Suprapubic skin (tissue), 4 donors: ENCODE results near the gene XYLT1. TPM values are rescaled to one million over a fixed set of nuclear protein-coding genes. Genes with fewer than 3 reads are reported as not detected.

Source experiments
- DNase-seq, 2 donors: peaks; one replicate each; pipeline ENCODE4 v3.0.0-alpha.2; 2019; ENCODE audit warnings: low spot score in 2 of 2
- H3K27ac ChIP-seq: fragments of 200-600 bp; sonication (generic); one replicate; pipeline ENCODE4 v1.5.1; 2019
- H3K27me3 ChIP-seq: fragments of 200-600 bp; sonication (generic); one replicate; pipeline ENCODE4 v1.5.1; 2019
- H3K36me3 ChIP-seq: fragments of 200-600 bp; sonication (generic); one replicate; pipeline ENCODE4 v1.5.1; 2019
- H3K4me1 ChIP-seq: fragments of 200-600 bp; sonication (generic); one replicate; pipeline ENCODE4 v1.5.1; 2019
- H3K4me3 ChIP-seq: fragments of 200-600 bp; sonication (generic); one replicate; pipeline ENCODE4 v1.5.1; 2019; ENCODE audit warnings: mild to moderate bottlenecking
- H3K9me3 ChIP-seq: fragments of 200-600 bp; sonication (generic); one replicate; pipeline ENCODE4 v1.5.1; 2019
- CTCF ChIP-seq, 2 donors: fragments of 200-600 bp in 1 of 2; fragments of 450-650 bp in 1 of 2; sonication (generic) in 1 of 2; IDR thresholded peaks; one replicate each; pipeline ENCODE4 v1.5.1; 2016 to 2019; ENCODE audit warnings: antibody characterized with exemption in 2 of 2, mild to moderate bottlenecking in 1 of 2, moderate library complexity in 1 of 2
- EP300 ChIP-seq: sonication (generic); formaldehyde crosslinking; IDR thresholded peaks from one replicate; pipeline ENCODE4 v1.6.1; 2017; ENCODE audit warnings: antibody characterized with exemption
- POLR2A ChIP-seq, 2 donors: fragments of 450-650 bp; IDR thresholded peaks; one replicate each; pipeline ENCODE4 v1.6.1; 2017; ENCODE audit warnings: antibody characterized with exemption in 2 of 2, mild to moderate bottlenecking in 2 of 2, moderate library complexity in 2 of 2
- POLR2AphosphoS5 ChIP-seq, 3 donors: sonication (generic); formaldehyde crosslinking; IDR thresholded peaks; one replicate each; pipeline ENCODE4 v1.6.1; 2017; ENCODE audit warnings: antibody characterized with exemption in 3 of 3
- WGBS: methylation state at CpG from one replicate; pipeline ENCODE4 v1.1.5; 2018; 5-methylcytosine and 5-hydroxymethylcytosine counted together
- total RNA-seq, 4 donors: library from RNA; depleted of rRNA; stranded (reverse); fragments of >200 nt; gene quantifications; one replicate each; pipeline ENCODE4 v1.1.0, GENCODE V29; 2016

The XYLT1 gene
- total RNA-seq, 4 donors from 2014 or later: 23.5 to 30.6 (median 25.7) TPM

- Histone ChIP-seq H3K4me1 (no peaks in the 10 kb centered on the region), H3K27me3 (no peaks in the 10 kb centered on the region), H3K27ac (no peak overlapping the region), H3K9me3 (no peaks in the 10 kb centered on the region), H3K4me3 (no peak overlapping the region), H3K36me3 (no peaks in the 10 kb centered on the region)
- 80% methylated on average over 6 of the region's 6 CpGs for WGBS
- TF ChIP-seq CTCF (IDR thresholded peaks at IDR 0.05) (no peak), POLR2AphosphoS5 (IDR thresholded peaks at IDR 0.05) (no peak), POLR2A (IDR thresholded peaks at IDR 0.05) (no peak), EP300 (no peak)
- no peak for DNase-seq
Measured at GRCh38 chr16:17282247-17282646, 188.5 kb downstream of the XYLT1 start.

- 88% methylated on average over 7 of the region's 7 CpGs for WGBS
- DNase-seq: no peak
- TF ChIP-seq POLR2AphosphoS5 (IDR thresholded peaks at IDR 0.05) (no peak), CTCF (IDR thresholded peaks at IDR 0.05) (no peak), EP300 (no peak), POLR2A (IDR thresholded peaks at IDR 0.05) (no peak)
- Histone ChIP-seq H3K27me3 (no peaks in the 10 kb centered on the region), H3K4me1 (no peaks in the 10 kb centered on the region), H3K4me3 (no peak overlapping the region), H3K9me3 (no peaks in the 10 kb centered on the region), H3K27ac (no peak overlapping the region), H3K36me3 (no peaks in the 10 kb centered on the region)
Measured at GRCh38 chr16:17281052-17281451, 189.7 kb downstream of the XYLT1 start.

- H3K4me1 ChIP-seq: peaks cover 8% of the 10 kb centered on the region
Measured at GRCh38 chr16:17278988-17279387, 191.8 kb downstream of the XYLT1 start.

GRCh38 chr16:17277981-17278381 lies 192.8 kb downstream of the XYLT1 start:
- TF ChIP-seq POLR2AphosphoS5 (IDR thresholded peaks at IDR 0.05) (no peak), POLR2A (IDR thresholded peaks at IDR 0.05) (no peak), CTCF (IDR thresholded peaks at IDR 0.05) (no peak), EP300 (no peak)
- Histone ChIP-seq H3K4me1 (peaks cover 8% of the 10 kb centered on the region), H3K9me3 (no peaks in the 10 kb centered on the region), H3K4me3 (no peak overlapping the region), H3K36me3 (no peaks in the 10 kb centered on the region), H3K27ac (no peak overlapping the region), H3K27me3 (no peaks in the 10 kb centered on the region)
- DNase-seq: no peak
- 78% methylated on average over 6 of the region's 10 CpGs for WGBS

More at GRCh38 chr16:17278988-17279387, 191.8 kb downstream of the XYLT1 start:
- TF ChIP-seq CTCF (IDR thresholded peaks at IDR 0.05) (no peak), EP300 (no peak), POLR2AphosphoS5 (IDR thresholded peaks at IDR 0.05) (no peak), POLR2A (IDR thresholded peaks at IDR 0.05) (no peak)
- Histone ChIP-seq H3K4me3 (no peak overlapping the region), H3K27me3 (no peaks in the 10 kb centered on the region), H3K27ac (no peak overlapping the region), H3K9me3 (no peaks in the 10 kb centered on the region), H3K36me3 (no peaks in the 10 kb centered on the region)
- 77% methylated on average over 5 of the region's 5 CpGs for WGBS
- DNase-seq: no peak

- TF ChIP-seq CTCF (IDR thresholded peaks at IDR 0.05): no peak
- no peak for TF ChIP-seq POLR2A (IDR thresholded peaks at IDR 0.05)
- no peak for TF ChIP-seq EP300
- TF ChIP-seq POLR2AphosphoS5 (IDR thresholded peaks at IDR 0.05): no peak
- Histone ChIP-seq H3K4me1 (peaks cover 8% of the 10 kb centered on the region), H3K27me3 (no peaks in the 10 kb centered on the region), H3K27ac (no peak overlapping the region), H3K9me3 (no peaks in the 10 kb centered on the region), H3K36me3 (no peaks in the 10 kb centered on the region), H3K4me3 (no peak overlapping the region)
- no peak for DNase-seq
- WGBS: 97% methylated on average over 10 of the region's 10 CpGs
Measured at GRCh38 chr16:17276610-17277009, 194.2 kb downstream of the XYLT1 start.
